ENCODE measurements around the gene KCTD6.

DNA sequence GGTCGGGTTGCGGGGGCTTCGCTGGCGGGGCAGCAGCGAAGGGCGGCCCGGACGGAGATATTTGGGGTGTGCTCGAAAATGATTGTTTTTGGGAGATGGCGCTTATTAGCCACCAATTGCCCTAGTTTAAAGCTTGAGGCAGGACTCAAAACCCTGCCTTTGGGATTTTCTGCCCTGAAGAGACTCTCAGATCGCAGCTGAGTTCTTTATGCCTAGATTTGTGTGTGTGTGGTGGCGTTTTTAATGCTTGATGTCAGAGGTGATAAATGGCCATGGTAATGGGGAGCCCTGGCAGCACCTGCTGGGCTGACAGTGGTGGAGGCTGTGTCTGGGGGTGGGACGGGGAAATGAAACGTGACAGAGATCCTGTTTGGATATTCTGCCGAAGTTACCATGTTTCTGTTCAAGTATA, 604 bp downstream of the KCTD6 start:
- TF ChIP-seq, protein P1, sequence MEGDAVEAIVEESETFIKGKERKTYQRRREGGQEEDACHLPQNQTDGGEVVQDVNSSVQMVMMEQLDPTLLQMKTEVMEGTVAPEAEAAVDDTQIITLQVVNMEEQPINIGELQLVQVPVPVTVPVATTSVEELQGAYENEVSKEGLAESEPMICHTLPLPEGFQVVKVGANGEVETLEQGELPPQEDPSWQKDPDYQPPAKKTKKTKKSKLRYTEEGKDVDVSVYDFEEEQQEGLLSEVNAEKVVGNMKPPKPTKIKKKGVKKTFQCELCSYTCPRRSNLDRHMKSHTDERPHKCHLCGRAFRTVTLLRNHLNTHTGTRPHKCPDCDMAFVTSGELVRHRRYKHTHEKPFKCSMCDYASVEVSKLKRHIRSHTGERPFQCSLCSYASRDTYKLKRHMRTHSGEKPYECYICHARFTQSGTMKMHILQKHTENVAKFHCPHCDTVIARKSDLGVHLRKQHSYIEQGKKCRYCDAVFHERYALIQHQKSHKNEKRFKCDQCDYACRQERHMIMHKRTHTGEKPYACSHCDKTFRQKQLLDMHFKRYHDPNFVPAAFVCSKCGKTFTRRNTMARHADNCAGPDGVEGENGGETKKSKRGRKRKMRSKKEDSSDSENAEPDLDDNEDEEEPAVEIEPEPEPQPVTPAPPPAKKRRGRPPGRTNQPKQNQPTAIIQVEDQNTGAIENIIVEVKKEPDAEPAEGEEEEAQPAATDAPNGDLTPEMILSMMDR (optimal IDR thresholded peaks at IDR 0.05 in 1 of 3, IDR thresholded peaks at IDR 0.05 in 1 of 3, conservative IDR thresholded peaks at IDR 0.05 in 1 of 3; ENCODE audit: extremely low read depth in 1 of 3, insufficient read depth in 2 of 3, low read length in 3 of 3) = no peak
- no peak for TF ChIP-seq EZH2 (IDR thresholded peaks at IDR 0.05; ENCODE audit: low read length)

Measured in keratinocyte (primary cell).